PC-9 (cell line): Measurements from ENCODE around the gene DRGX. TPM values are rescaled to one million over a fixed set of nuclear protein-coding genes. Genes with fewer than 3 reads are reported as not detected.

Source experiments
- BruUV-seq: library from RNA; stranded (reverse); fragments of 400-500 nt; replicated peaks from 2 replicates; lab custom pipeline; 2021; lab: Mats Ljungman, UMichigan
- CTCF ChIA-PET: fragments of 300-600 bp; sonication (Branson Sonifier 250); formaldehyde crosslinking; loops from one replicate; lab custom pipeline; 2022; ENCODE audit warnings: antibody characterized with exemption; lab: Charles Lee
- POLR2A ChIA-PET: fragments of 300-600 bp; sonication (Branson Sonifier 250); formaldehyde crosslinking; loops from one replicate; lab custom pipeline; 2022; ENCODE audit warnings: antibody characterized with exemption; ENCODE audit not compliant: unreplicated experiment; lab: Charles Lee
- DNase-seq, 2 experiments: peaks; one replicate each; pipeline versions ENCODE4 v3.0.0 to v3.0.0-alpha.2; 2015 to 2022; ENCODE audit warnings: mixed read lengths in 1 of 2
- H2AFZ ChIP-seq: fragments of 200-600 bp; sonication (generic); 2 replicates; pipeline ENCODE4 v1.8.1; 2017; ENCODE audit warnings: antibody characterized with exemption
- H3F3A ChIP-seq: fragments of 200-600 bp; sonication (generic); 2 replicates; pipeline ENCODE4 v1.8.1; 2017; ENCODE audit warnings: antibody characterized with exemption, mild to moderate bottlenecking, low read depth; ENCODE audit not compliant: insufficient read depth
- H3K27ac ChIP-seq: fragments of 200-600 bp; sonication (generic); 2 replicates; pipeline ENCODE4 v1.6.1; 2016; ENCODE audit warnings: mixed run types
- H3K27me3 ChIP-seq: fragments of 200-600 bp; sonication (generic); 2 replicates; pipeline ENCODE4 v1.6.1; 2016; ENCODE audit warnings: low read depth, mixed run types; ENCODE audit not compliant: insufficient read depth
- H3K36me3 ChIP-seq: fragments of 200-600 bp; sonication (generic); 2 replicates; pipeline ENCODE4 v1.6.1; 2016; ENCODE audit warnings: low read depth, mixed run types
- H3K4me1 ChIP-seq: fragments of 200-600 bp; sonication (generic); replicated peaks from 2 replicates; pipeline ENCODE4 v1.6.1; 2016; ENCODE audit warnings: mixed run types; ENCODE audit not compliant: insufficient read depth
- H3K4me2 ChIP-seq: fragments of 200-600 bp; sonication (generic); 2 replicates; pipeline ENCODE4 v1.6.1; 2017; ENCODE audit warnings: mixed run types
- H3K4me3 ChIP-seq: fragments of 200-600 bp; sonication (generic); 2 replicates; pipeline ENCODE4 v1.6.1; 2016; ENCODE audit warnings: mixed run types
- H3K79me2 ChIP-seq: fragments of 200-600 bp; sonication (generic); 2 replicates; pipeline ENCODE4 v1.6.1; 2017; ENCODE audit warnings: low read depth, mixed run types
- H3K9me2 ChIP-seq: fragments of 200-600 bp; sonication (generic); 2 replicates; pipeline ENCODE4 v1.8.1; 2017; ENCODE audit warnings: mild to moderate bottlenecking; ENCODE audit not compliant: insufficient read depth
- H3K9me3 ChIP-seq: fragments of 200-600 bp; sonication (generic); 2 replicates; pipeline ENCODE4 v1.8.1; 2016; ENCODE audit warnings: low read depth; ENCODE audit not compliant: insufficient read depth
- H4K20me1 ChIP-seq: fragments of 200-600 bp; sonication (generic); 2 replicates; pipeline ENCODE4 v1.8.1; 2017; ENCODE audit not compliant: insufficient read depth
- EZH2 ChIP-seq: fragments of 200-600 bp; sonication (generic); IDR thresholded peaks from 2 replicates; pipeline ENCODE4 v1.8.0; 2017; ENCODE audit warnings: antibody characterized with exemption, low read depth
- intact Hi-C: fragments of 100-400 bp; cut with micrococcal nuclease; formaldehyde crosslinking; loops from one replicate; pipeline ENCODE4 v1.10.0; 2022; ENCODE audit not compliant: unreplicated experiment
- total RNA-seq: library from RNA; stranded (reverse); gene quantifications from 2 replicates; pipeline ENCODE4 v1.2.3, GENCODE V29; 2021
- TF ChIP-seq, protein P1 (sequence below): fragments of 200-600 bp; sonication (generic); conservative IDR thresholded peaks from 2 replicates; pipeline ENCODE4 v1.6.1; 2017; ENCODE audit warnings: mixed run types, antibody characterized with exemption, mild to moderate bottlenecking, moderate library complexity

Gene DRGX
- total RNA-seq, 1 experiment from 2014 or later = not detected

DNA sequence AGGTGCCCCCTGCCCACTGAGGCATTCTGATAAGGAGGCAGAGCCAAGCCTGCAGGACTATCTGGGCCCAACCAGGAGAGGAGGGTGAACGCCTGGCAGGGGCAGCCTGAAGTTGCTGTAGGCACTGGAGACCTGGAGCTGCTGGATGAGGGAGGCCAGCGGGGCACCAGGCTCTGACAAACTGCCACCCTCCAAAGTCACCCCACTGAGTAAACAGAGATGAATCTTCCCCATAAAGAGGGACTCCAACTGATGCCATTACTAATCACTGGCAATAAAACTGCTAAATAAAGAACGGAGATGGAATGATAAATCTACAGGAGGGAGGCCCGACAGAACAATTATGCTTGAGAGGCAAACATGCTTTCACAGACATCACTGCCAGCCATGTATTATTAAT is 44.2 kb downstream of the DRGX start:
- H3K36me3 ChIP-seq = no peaks in the 10 kb centered on the region
- no peaks in the 10 kb centered on the region for H3K79me2 ChIP-seq
- no peak for DNase-seq
- TF ChIP-seq EZH2 = no peak
- TF ChIP-seq, protein P1, sequence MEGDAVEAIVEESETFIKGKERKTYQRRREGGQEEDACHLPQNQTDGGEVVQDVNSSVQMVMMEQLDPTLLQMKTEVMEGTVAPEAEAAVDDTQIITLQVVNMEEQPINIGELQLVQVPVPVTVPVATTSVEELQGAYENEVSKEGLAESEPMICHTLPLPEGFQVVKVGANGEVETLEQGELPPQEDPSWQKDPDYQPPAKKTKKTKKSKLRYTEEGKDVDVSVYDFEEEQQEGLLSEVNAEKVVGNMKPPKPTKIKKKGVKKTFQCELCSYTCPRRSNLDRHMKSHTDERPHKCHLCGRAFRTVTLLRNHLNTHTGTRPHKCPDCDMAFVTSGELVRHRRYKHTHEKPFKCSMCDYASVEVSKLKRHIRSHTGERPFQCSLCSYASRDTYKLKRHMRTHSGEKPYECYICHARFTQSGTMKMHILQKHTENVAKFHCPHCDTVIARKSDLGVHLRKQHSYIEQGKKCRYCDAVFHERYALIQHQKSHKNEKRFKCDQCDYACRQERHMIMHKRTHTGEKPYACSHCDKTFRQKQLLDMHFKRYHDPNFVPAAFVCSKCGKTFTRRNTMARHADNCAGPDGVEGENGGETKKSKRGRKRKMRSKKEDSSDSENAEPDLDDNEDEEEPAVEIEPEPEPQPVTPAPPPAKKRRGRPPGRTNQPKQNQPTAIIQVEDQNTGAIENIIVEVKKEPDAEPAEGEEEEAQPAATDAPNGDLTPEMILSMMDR = no peak
- no peak overlapping the region for H3K27ac ChIP-seq
- no TSS peak for BruUV-seq
- H3K9me3 ChIP-seq = no peaks in the 10 kb centered on the region
- H4K20me1 ChIP-seq = no peaks in the 10 kb centered on the region; the same call in 1 of the 2 replicates
- POLR2A ChIA-PET = no interaction called here
- CTCF ChIA-PET = no interaction called here
- no peaks in the 10 kb centered on the region for H3F3A ChIP-seq
- intact Hi-C loops = no loop called here
- H2AFZ ChIP-seq = no peak overlapping the region
- H3K27me3 ChIP-seq = peaks cover 39% of the 10 kb centered on the region; the same call in 1 of the 2 replicates
- peaks cover 5% of the 10 kb centered on the region; the same call in 1 of the 2 replicates for H3K9me2 ChIP-seq
- no peaks in the 10 kb centered on the region for H3K4me1 ChIP-seq
- H3K4me3 ChIP-seq = no peak overlapping the region
- H3K4me2 ChIP-seq = no peak overlapping the region

DNA sequence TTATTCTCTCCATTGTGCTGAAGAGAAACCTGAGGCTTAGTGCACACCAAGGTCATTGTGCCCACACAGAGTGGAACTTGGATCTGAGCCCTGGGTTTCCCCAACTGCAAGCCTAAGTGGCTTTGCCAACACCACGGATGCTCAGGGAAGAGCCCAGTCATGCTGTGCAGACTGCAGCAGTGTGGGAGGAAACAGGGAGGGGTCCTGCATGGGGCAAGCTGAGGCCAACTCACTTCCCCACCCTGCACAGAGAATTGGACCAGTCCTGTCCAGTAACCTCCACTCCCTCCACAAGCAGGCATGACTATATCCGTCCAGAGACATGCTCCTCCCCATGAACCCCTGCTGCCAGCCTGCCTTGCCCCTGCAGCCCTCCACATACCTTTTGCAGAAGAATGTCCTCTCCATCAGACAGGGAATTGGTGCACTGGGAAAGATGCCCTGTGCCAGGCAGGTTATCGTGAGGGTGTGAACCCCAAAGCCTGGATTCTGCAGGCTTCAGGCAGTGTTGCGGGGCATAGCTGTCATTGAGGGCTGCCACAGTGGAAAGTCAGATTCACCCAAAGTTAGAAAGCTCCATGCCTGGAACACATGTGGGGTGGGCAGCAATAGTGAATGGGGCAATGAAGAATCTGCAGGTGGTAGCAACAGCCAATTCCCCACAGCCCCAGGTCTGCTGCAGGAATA is 44.9 kb downstream of the DRGX start:
- Histone ChIP-seq H2AFZ (no peak overlapping the region), H3K4me2 (no peak overlapping the region), H3K79me2 (no peaks in the 10 kb centered on the region), H3F3A (no peaks in the 10 kb centered on the region), H3K27me3 (peaks cover 36% of the 10 kb centered on the region; the same call in 1 of the 2 replicates), H3K27ac (no peak overlapping the region), H3K9me2 (no peaks in the 10 kb centered on the region), H4K20me1 (no peaks in the 10 kb centered on the region; the same call in 1 of the 2 replicates), H3K9me3 (no peaks in the 10 kb centered on the region), H3K36me3 (no peaks in the 10 kb centered on the region), H3K4me3 (no peak overlapping the region), H3K4me1 (no peaks in the 10 kb centered on the region)
- intact Hi-C loops = no loop called here
- POLR2A ChIA-PET = no interaction called here
- no peak for DNase-seq
- CTCF ChIA-PET = no interaction called here
- BruUV-seq = no TSS peak
- TF ChIP-seq EZH2 = no peak
- TF ChIP-seq, protein P1 = no peak

DNA sequence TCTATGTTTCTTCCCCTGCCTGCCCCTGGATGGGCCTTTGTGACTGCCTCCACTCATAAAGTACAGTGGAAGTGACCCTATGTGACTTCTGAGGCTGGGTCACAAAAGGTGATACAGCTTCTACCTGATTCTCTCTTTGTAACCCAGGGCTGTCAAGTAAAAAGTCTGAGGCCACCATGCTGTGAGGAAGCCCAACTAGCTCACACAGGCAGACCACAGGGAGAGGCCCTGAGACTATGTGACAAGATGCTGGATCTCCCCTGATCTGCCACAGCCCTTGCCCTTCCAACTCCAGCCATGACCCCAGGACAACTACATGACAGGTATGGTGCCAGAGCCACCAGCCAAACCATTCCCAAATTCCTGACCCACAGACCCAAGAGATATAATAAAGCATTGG is 45.8 kb downstream of the DRGX start:
- CTCF ChIA-PET = no interaction called here
- no peaks in the 10 kb centered on the region for H3F3A ChIP-seq
- H2AFZ ChIP-seq = no peak overlapping the region
- no peaks in the 10 kb centered on the region for H3K4me1 ChIP-seq
- no peak overlapping the region for H3K27ac ChIP-seq
- no peaks in the 10 kb centered on the region; the same call in 1 of the 2 replicates for H4K20me1 ChIP-seq
- DNase-seq = no peak
- BruUV-seq = no TSS peak
- H3K4me3 ChIP-seq = no peak overlapping the region
- no peaks in the 10 kb centered on the region for H3K79me2 ChIP-seq
- POLR2A ChIA-PET = no interaction called here
- peaks cover 33% of the 10 kb centered on the region; the same call in 1 of the 2 replicates for H3K27me3 ChIP-seq
- intact Hi-C loops = no loop called here
- no peaks in the 10 kb centered on the region for H3K9me3 ChIP-seq
- TF ChIP-seq, protein P1 = no peak
- TF ChIP-seq EZH2 = no peak
- no peaks in the 10 kb centered on the region for H3K36me3 ChIP-seq
- no peaks in the 10 kb centered on the region for H3K9me2 ChIP-seq
- H3K4me2 ChIP-seq = no peak overlapping the region
